HG02981 (cell line): ENCODE data around the gene CHCHD5.
"Not testable (repeated sequence)": the region's sequence is repeated elsewhere in the genome, so short reads cannot be mapped to it uniquely, and the experiment has no call there.

Experiments
- ATAC-seq: cut with Tn5 transposase; IDR thresholded peaks from one replicate; pipeline ENCODE4 v1.9.1; 2021; ENCODE audit warnings: mild to moderate bottlenecking, moderate library complexity; ENCODE audit not compliant: unreplicated experiment

The CHCHD5 gene

DNA sequence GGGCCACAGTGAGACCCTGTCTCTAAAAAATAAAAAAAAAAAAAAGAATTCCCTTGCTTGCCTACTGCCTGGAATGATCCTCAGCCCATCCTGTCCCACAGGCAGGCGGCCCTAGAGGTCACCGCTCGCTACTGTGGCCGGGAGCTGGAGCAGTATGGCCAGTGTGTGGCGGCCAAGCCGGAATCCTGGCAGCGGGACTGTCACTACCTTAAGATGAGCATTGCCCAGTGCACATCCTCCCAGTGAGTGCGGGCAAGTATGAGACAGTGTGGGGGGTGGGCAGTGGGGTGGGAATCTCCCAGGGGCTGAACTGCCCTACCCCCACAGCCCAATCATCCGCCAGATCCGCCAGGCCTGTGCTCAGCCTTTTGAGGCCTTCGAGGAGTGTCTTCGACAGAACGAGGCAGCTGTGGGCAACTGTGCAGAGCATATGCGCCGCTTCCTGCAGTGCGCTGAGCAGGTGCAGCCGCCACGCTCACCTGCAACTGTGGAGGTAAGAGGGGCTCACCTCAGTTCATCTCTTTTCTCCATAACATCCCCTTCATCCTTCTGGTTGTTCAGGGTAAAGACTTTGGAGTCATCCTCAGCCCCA lies 1.6 kb downstream of the CHCHD5 start:
- no peak for ATAC-seq

DNA sequence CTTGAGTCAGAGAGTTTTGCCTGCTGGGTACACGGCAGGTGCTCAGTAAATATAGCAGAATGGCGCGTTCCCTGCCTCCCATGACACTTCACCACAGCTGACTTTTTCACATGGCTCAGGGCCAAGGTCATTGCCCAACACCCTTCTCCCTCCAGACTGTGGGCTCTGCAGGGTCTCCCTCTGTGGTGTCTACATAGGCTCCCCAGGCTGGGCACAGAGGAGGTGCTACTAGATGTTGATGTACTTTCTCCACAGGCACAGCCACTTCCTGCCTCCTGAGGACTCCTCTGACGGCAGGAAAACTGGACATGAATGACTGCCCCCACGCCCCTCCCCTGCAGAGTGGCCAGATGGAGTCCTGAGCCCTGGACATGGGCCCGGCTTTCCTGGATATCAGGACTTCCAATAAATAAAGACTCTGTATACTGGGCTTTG lies 4.2 kb downstream of the CHCHD5 start:
- no peak for ATAC-seq

GRCh38 chr2:112591413-112591812 lies 7.0 kb downstream of the CHCHD5 start:
- ATAC-seq: no peak

GRCh38 chr2:112593736-112594135 lies 9.3 kb downstream of the CHCHD5 start:
- no peak for ATAC-seq

- ATAC-seq: no peak
Observed at GRCh38 chr2:112597537-112598322, 13.3 kb downstream of the CHCHD5 start.

- ATAC-seq: no peak
Observed at GRCh38 chr2:112600634-112601033, 16.2 kb downstream of the CHCHD5 start.

DNA sequence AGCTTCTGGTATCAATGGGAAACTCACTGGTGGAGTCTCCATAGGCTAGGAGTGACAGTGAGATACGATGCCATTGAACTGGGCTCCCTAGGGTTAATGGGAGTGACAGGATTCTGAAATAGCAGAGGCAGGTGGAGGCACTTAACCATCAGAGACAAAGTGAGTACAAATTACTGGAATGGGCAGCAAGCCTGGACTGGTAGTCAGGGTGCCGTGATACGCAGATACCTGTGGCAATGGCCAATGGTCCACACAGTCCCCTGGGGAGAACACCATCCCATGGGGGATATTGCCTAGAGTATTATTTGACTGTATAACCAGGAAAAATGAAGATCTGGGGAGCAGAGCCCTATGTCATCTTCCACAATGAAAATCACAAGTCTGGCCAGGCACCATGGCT lies 17.3 kb downstream of the CHCHD5 start:
- no peak for ATAC-seq

- ATAC-seq: no peak
Observed at GRCh38 chr2:112602917-112603316, 18.5 kb downstream of the CHCHD5 start.

DNA sequence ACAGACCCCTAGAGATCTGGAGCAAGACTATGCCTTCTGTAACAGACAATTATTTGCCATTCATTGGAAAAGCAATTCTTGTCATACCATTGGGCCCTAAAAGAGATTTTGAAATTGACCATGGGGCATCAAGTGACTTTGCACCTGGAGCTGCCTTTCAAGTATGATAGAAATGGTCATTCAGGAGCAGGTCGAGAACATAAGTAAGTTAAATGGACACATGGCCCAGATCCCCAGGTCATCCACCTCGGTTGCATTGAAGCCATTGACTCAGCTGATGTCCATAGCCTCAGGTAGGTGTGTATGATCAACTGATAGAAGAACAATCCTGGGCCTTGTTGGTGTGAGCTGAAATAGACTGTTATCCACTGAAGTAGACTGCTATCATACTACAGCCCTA lies 19.3 kb downstream of the CHCHD5 start:
- no peak for ATAC-seq

DNA sequence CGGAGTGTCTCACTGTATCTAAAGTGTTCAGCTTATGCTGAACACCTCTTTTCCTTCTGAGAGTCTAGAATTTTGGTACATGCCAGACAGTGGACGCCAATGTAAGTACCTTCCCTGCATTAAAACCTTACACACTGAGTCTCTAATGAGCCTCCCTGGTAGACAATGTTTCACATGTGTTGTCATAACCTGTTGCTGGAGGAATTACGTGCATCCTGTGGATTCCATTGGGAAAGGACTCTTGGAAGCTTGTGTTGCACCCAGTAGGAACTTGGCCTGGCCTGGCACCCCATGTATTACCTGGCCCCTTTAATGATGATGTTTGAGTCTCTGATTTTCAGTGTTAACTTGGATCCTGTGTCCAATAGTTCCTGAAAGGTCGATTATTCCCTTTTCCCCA lies 20.5 kb downstream of the CHCHD5 start:
- ATAC-seq: no peak

GRCh38 chr2:112605926-112606325 lies 21.5 kb downstream of the CHCHD5 start:
- ATAC-seq: no peak

DNA sequence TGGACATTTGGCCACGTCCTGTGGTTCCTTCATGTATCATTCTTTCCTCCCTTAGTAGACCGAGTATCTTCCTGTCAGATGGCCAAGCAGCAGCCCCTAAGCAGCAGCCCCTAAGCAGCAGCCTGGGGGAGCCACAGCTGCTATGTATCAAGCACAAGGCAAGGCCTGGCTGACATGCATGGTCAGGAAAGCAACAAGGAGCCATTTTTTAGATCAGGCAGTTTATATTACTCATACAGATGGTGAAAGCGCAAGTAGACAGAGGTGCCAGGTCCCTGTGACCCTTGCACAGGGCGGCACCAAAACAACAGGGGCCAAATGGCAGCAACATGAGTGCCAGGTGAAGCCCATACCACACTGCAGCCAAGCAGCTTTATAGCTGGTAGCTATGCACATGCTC lies 22.1 kb downstream of the CHCHD5 start:
- no peak for ATAC-seq

DNA sequence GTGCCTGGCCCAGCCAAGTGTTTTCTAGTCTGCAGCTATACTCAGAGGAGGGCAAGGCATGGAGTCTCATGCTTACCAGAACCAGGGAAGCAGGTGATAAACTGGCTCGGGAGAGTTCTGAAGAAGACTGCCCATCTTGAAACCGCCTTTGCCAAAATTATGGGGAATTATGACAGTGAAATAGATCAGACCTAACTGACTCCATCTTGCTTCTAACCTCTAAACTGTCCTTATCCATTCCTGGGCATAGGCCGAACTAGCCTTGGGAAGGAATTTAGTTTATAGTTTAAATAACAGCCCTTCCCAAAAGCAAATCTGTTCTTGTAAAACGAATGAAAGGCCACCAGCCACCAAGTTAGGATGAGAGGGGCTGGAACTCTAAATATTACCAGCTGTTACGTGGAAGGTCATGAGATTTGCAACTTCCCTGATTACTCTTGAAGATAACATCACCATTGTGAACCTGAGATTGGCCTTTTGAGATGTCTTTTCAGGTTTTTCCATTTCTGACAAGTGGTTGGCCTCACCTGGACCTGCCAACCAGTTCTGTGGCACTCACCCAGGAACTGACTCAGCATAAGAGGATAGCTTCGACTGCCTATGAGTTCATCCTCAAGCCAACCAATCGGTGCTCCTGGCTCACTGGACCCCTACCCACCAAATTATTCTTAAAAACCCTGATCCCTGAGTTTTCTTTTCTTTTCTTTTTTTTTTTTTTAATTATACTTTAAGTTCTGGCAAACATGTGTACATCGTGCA lies 23.4 kb downstream of the CHCHD5 start:
- ATAC-seq: no peak

DNA sequence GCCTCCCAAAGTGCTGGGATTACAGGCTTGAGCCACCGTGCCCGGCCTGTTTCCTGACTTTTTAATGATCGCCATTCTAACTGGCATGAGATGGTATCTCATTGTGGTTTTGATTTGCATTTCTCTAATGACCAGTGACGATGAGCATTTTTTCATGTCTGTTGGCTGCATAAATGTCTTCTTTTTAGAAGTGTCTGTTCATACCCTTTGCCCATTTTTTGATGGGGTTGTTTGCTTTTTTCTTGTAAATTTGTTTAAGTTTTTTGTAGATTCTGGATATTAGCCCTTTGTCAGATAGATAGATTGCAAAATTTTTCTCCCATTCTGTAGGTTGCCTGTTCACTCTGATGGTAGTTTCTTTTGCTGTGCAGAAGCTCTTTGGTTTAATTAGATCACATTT lies 24.9 kb downstream of the CHCHD5 start:
- not testable (repeated sequence) for ATAC-seq

DNA sequence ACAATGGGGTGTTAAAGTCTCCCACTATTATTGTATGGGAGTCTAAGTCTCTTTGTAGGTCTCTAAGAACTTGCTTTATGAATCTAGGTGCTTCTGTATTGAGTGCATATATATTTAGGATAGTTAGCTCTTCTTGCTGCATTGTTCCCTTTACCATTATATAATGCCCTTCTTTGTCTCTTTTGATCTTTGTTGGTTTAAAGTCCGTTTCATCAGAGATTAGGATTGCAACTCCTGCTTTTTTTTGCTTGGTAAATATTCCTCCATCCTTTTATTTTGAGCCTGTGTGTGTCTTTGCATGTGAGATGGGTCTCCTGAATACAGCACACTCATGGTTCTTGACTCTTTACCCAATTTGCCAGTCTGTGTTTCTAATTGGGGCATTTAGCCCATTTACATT lies 27.9 kb downstream of the CHCHD5 start:
- not testable (repeated sequence) for ATAC-seq

- no peak for ATAC-seq
Observed at GRCh38 chr2:112614201-112614840, 29.9 kb downstream of the CHCHD5 start.

DNA sequence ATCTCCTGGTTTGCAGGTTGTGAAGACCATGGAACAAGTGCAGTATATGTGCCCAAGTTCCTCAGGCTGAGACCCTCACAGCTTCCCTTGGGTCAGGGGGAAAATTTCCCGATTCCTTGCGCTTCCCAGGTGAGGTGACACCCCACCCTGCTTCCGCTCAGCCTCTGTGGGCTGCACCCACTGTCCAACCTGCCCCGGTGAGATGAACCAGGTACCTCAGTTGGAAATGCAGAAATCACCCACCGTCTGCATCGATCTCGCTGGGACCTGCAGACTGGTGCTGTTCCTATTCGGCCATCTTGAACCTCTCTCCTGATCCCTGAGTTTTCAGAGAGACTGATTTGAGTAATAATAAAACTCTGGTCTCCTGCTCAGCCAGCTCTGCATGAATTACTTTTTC lies 30.6 kb downstream of the CHCHD5 start:
- no peak for ATAC-seq

DNA sequence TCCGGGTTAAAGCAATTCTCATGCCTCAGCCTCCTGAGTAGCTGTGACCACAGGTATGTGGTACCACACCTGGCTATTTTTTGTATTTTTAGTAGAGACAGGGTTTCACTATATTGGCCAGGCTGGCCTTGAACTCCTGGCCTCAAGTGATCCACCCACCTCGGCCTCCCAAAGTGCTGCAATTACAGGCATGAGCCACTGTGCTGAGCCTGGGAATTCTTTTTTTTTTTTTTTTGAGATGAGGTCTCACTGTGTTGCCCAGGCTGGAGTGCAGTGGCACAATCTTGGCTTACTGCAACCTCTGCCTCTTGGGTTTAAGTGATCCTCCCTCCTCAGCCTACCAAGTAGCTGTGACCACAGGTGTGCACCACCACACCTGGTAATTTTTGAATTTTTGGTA lies 31.4 kb downstream of the CHCHD5 start:
- not testable (repeated sequence) for ATAC-seq

DNA sequence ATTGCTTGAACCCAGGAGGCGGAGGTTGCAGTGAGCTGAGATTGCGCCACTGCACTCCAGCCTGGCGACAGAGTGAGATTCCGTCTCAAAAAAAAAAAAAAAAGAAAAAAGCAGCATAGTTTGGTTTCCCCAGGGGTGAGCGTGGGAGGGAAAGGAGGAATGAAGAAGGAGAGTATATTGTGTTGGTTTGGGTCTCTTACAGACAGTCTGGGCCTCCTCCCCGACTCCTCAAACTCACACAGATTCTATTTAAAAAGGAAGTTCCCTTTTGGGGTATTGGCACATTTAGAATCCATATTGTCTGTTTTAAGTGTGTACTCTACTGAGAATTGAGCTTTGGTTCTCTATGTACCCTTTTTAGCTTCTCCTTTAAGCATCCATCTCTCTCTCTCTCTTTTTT lies 34.0 kb downstream of the CHCHD5 start:
- ATAC-seq: no peak

- no peak for ATAC-seq
Observed at GRCh38 chr2:112621790-112622527, 37.5 kb downstream of the CHCHD5 start.

DNA sequence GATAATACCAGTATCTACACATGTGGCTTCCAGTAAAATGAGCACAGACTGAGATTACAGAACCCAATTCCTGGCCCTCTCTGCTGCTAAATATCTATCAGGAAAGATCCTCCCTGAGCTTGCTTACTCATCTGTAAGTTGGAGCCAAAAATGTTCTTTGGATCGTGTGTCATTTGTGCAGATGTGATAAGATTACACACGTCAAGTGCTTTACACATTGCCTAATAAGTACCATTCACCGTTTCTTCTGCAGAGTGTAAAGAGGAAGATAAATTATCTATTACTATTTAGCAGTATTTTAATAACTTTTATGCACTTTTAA lies 38.1 kb downstream of the CHCHD5 start:
- ATAC-seq: no peak
